SK-N-SH (cell line): ENCODE results near the gene KRTAP10-8. TPM values are rescaled to one million over a fixed set of nuclear protein-coding genes. Genes with fewer than 3 reads are reported as not detected.
"Not testable (repeated sequence)": the region's sequence is repeated elsewhere in the genome, so short reads cannot be mapped to it uniquely, and the experiment has no call there.

Experiments
- CTCF ChIA-PET: fragments of 300-600, 350-600 bp; formaldehyde crosslinking; extraction: SDS; loops from one replicate; lab custom pipeline; 2021; lab: Yijun Ruan, JAX
- POLR2A ChIA-PET: fragments of 350-600 bp; sonication (Branson Sonifier 250); formaldehyde crosslinking; extraction: SDS; loops from one replicate; lab custom pipeline; 2020; ENCODE audit warnings: antibody characterized with exemption, inconsistent platforms; lab: Yijun Ruan, JAX
- DNase-seq: peaks from one replicate; pipeline ENCODE4 v3.0.0; 2012
- H2AFZ ChIP-seq: fragments of 200-600 bp; sonication (generic); 2 replicates; pipeline ENCODE4 v1.8.1; 2016; ENCODE audit warnings: antibody characterized with exemption, mild to moderate bottlenecking, low read depth
- H3F3A ChIP-seq: fragments of 200-600 bp; sonication (generic); replicated peaks from 2 replicates; pipeline ENCODE3; 2016; ENCODE audit warnings: antibody characterized with exemption, mild to moderate bottlenecking; ENCODE audit not compliant: insufficient read depth
- H3K27ac ChIP-seq, 2 experiments: fragments of 200-500 bp in 1 of 2; fragments of 200-600 bp in 1 of 2; sonication (Bioruptor generic) in 1 of 2; sonication (generic), shearing (Covaris generic) in 1 of 2; 2 replicates each; pipeline versions ENCODE4 v1.5.1 to v1.6.1; 2014 to 2016; ENCODE audit warnings: low read depth in 2 of 2, inconsistent platforms in 1 of 2, low read length in 1 of 2, mild to moderate bottlenecking in 1 of 2, mixed read lengths in 1 of 2
- H3K27me3 ChIP-seq: fragments of 200-600 bp; sonication (generic), shearing (Covaris generic); 2 replicates; pipeline ENCODE4 v1.6.1; 2016; ENCODE audit warnings: mixed run types; ENCODE audit not compliant: insufficient read depth
- H3K36me3 ChIP-seq, 2 experiments: fragments of 200-500 bp in 1 of 2; fragments of 200-600 bp in 1 of 2; sonication (Bioruptor generic) in 1 of 2; sonication (generic) in 1 of 2; replicated peaks in 1 of 2; 2 replicates each; pipeline versions ENCODE3 to v1.5.1; 2014 to 2016; ENCODE audit warnings: low read length in 1 of 2, mild to moderate bottlenecking in 1 of 2; ENCODE audit not compliant: insufficient read depth in 2 of 2, control insufficient read depth in 1 of 2
- H3K4me1 ChIP-seq, 2 experiments: fragments of 200-500 bp in 1 of 2; fragments of 200-600 bp in 1 of 2; sonication (Bioruptor generic) in 1 of 2; sonication (generic), shearing (Covaris generic) in 1 of 2; 2 replicates each; pipeline versions ENCODE4 v1.5.1 to v1.6.1; 2014 to 2016; ENCODE audit warnings: low read depth in 1 of 2, low read length in 1 of 2, mixed run types in 1 of 2; ENCODE audit not compliant: insufficient read depth in 2 of 2, control insufficient read depth in 1 of 2
- H3K4me2 ChIP-seq: fragments of 200-600 bp; sonication (generic), shearing (Covaris generic); 2 replicates; pipeline ENCODE4 v1.6.1; 2017; ENCODE audit warnings: mixed run types
- H3K4me3 ChIP-seq, 2 experiments: fragments of 200-500 bp in 1 of 2; fragments of 200-600 bp in 1 of 2; sonication (Bioruptor generic) in 1 of 2; sonication (generic), shearing (Covaris generic) in 1 of 2; 2 replicates each; pipeline versions ENCODE4 v1.5.1 to v1.8.1; 2014 to 2016; ENCODE audit warnings: low read depth in 2 of 2, inconsistent platforms in 1 of 2, low read length in 1 of 2, mild to moderate bottlenecking in 1 of 2, mixed read lengths in 1 of 2, moderate library complexity in 1 of 2
- H3K79me2 ChIP-seq: fragments of 200-600 bp; sonication (generic); 2 replicates; pipeline ENCODE4 v1.8.1; 2017; ENCODE audit warnings: mild to moderate bottlenecking; ENCODE audit not compliant: insufficient read depth
- H3K9ac ChIP-seq: fragments of 200-600 bp; sonication (generic); 2 replicates; pipeline ENCODE4 v1.6.1; 2017; ENCODE audit warnings: mixed run types
- H3K9me2 ChIP-seq: fragments of 200-600 bp; sonication (generic); 2 replicates; pipeline ENCODE4 v1.6.1; 2017; ENCODE audit warnings: mixed run types
- H3K9me3 ChIP-seq: fragments of 200-600 bp; sonication (generic); 2 replicates; pipeline ENCODE4 v1.6.1; 2017; ENCODE audit warnings: mixed run types, mild to moderate bottlenecking, moderate library complexity
- H4K20me1 ChIP-seq: fragments of 200-600 bp; sonication (generic); 2 replicates; pipeline ENCODE4 v1.6.1; 2017; ENCODE audit warnings: mild to moderate bottlenecking, mixed run types; ENCODE audit not compliant: insufficient read depth
- EP300 ChIP-seq, 2 experiments: IDR thresholded peaks; 2 replicates each; pipeline versions ENCODE4 v1.4.0 to v1.6.1; 2012; ENCODE audit warnings: borderline replicate concordance in 1 of 2, low read depth in 1 of 2, low read length in 1 of 2
- EZH2phosphoT487 ChIP-seq: fragments of 200-600 bp; sonication (generic); IDR thresholded peaks from 2 replicates; pipeline ENCODE4 v1.6.1; 2017; ENCODE audit warnings: low read depth, mixed run types, mild to moderate bottlenecking, antibody characterized with exemption, moderate library complexity, borderline replicate concordance
- GABPA ChIP-seq: IDR thresholded peaks from 2 replicates; pipeline ENCODE4 v1.4.0; 2012; ENCODE audit warnings: low read depth, mild to moderate bottlenecking
- MXI1 ChIP-seq: IDR thresholded peaks from 2 replicates; pipeline ENCODE4 v1.6.1; 2012; ENCODE audit warnings: mild to moderate bottlenecking, low read depth, low read length, improper control_type of control experiment
- NFIC ChIP-seq: IDR thresholded peaks from 2 replicates; pipeline ENCODE4 v1.4.0; 2012; ENCODE audit warnings: borderline replicate concordance
- NRF1 ChIP-seq: IDR thresholded peaks from 2 replicates; pipeline ENCODE4 v1.6.1; 2012; ENCODE audit warnings: low read depth, mild to moderate bottlenecking, low read length
- PBX3 ChIP-seq: IDR thresholded peaks from 2 replicates; pipeline ENCODE4; 2012
- USF2 ChIP-seq: fragments of 150-350 bp; IDR thresholded peaks from 2 replicates; pipeline ENCODE4 v1.6.1; 2017; ENCODE audit warnings: antibody characterized with exemption, low read length, low read depth, borderline replicate concordance
- WGBS: methylation state at CpG from one replicate; pipeline ENCODE4 v1.1.6; 2017; ENCODE audit warnings: low lambda C conversion rate; 5-methylcytosine and 5-hydroxymethylcytosine counted together
- polyA plus RNA-seq, 3 experiments: library from polyadenylated mRNA; depleted of rRNA; stranded (reverse); fragments of >200 nt; gene quantifications; 2 replicates each; pipeline ENCODE4 v1.2.3, GENCODE V29; 2012

Gene KRTAP10-8
- polyA plus RNA-seq, 1 of the 3 experiments (the other 2 are of a cell fraction) = not detected

GRCh38 chr21:44591801-44592130 lies 20.1 kb upstream of the KRTAP10-8 start:
- H3K79me2 ChIP-seq, DNase-seq, H3K27ac ChIP-seq, H3K9ac ChIP-seq, H3K9me3 ChIP-seq, H3K4me1 ChIP-seq, H3K4me2 ChIP-seq, H2AFZ ChIP-seq, H3K9me2 ChIP-seq, H3K36me3 ChIP-seq, H3K27me3 ChIP-seq, H4K20me1 ChIP-seq, CTCF ChIA-PET, H3K4me3 ChIP-seq, H3F3A ChIP-seq, POLR2A ChIA-PET: not testable (repeated sequence)
- WGBS = no CpG with 5 or more reads among the region's 4 CpGs

- Histone ChIP-seq H2AFZ (no peak within 1 kb of the TSS), H3K9me3 (no peaks in the 10 kb centered on the region), H3K79me2 (no peaks in the 10 kb centered on the region), H3K27me3 (peaks cover 8% of the 10 kb centered on the region; the same call in 1 of the 2 replicates), H3F3A (no peaks in the 10 kb centered on the region), H3K27ac (no peak within 1 kb of the TSS), H4K20me1 (no peaks in the 10 kb centered on the region), H3K9ac (no peak within 1 kb of the TSS), H3K4me2 (no peak within 1 kb of the TSS), H3K4me1 (peaks cover 0 to 2% of the 10 kb centered on the region in 2 experiments; a peak in 1 of 4 replicates), H3K36me3 (no peaks in the 10 kb centered on the region), H3K9me2 (no peaks in the 10 kb centered on the region), H3K4me3 (no peak within 1 kb of the TSS)
- CTCF ChIA-PET = no interaction called here
- TF ChIP-seq PBX3 = no peak
- no peak for DNase-seq
- WGBS = 81% methylated on average over 7 of the region's 33 CpGs
- POLR2A ChIA-PET = interaction anchor here (0.6 kb wide), 1 partner anchor 507 kb away, joined by 3 read pairs; no protein-coding TSS in a partner anchor
Measured at GRCh38 chr21:44592446-44593311, 19.2 kb upstream of the KRTAP10-8 start, which contains the start of gene KRTAP10-6. TSS of gene KRTAP10-6 (minus strand) at chr21:44592505. CDS start at chr21:44592484, 21 bp downstream.

GRCh38 chr21:44593598-44594405 lies 18.1 kb upstream of the KRTAP10-8 start:
- no peaks in the 10 kb centered on the region for H3F3A ChIP-seq
- H3K79me2 ChIP-seq = no peaks in the 10 kb centered on the region
- H3K9me2 ChIP-seq = no peaks in the 10 kb centered on the region
- no peak for DNase-seq
- no peaks in the 10 kb centered on the region for H3K36me3 ChIP-seq
- 80% methylated on average over 20 of the region's 20 CpGs for WGBS
- no peak overlapping the region for H3K27ac ChIP-seq
- H3K27me3 ChIP-seq = peaks cover 8% of the 10 kb centered on the region; the same call in 1 of the 2 replicates
- no peaks in the 10 kb centered on the region for H3K9me3 ChIP-seq
- peaks cover 0 to 2% of the 10 kb centered on the region in 2 experiments; a peak in 1 of 4 replicates for H3K4me1 ChIP-seq
- no peaks in the 10 kb centered on the region for H4K20me1 ChIP-seq
- TF ChIP-seq GABPA (no peak), NFIC (no peak), MXI1 (no peak), EP300 (IDR thresholded peaks at IDR 0.05; ENCODE audit: borderline replicate concordance in 1 of 2, low read depth in 1 of 2, low read length in 1 of 2) (no peak), NRF1 (no peak), USF2 (no peak), EZH2phosphoT487 (no peak)
- POLR2A ChIA-PET = no interaction called here
- CTCF ChIA-PET = no interaction called here
- H3K4me3 ChIP-seq = no peak overlapping the region
- no peak overlapping the region for H3K4me2 ChIP-seq
- no peak overlapping the region for H3K9ac ChIP-seq
- H2AFZ ChIP-seq = no peak overlapping the region
